HG02870 (cell line): ENCODE results near the gene GLYATL3.

Experiments
- ATAC-seq: cut with Tn5 transposase; IDR thresholded peaks from one replicate; pipeline ENCODE4 v1.9.1; 2021; ENCODE audit warnings: mild to moderate bottlenecking, moderate library complexity; ENCODE audit not compliant: unreplicated experiment

GLYATL3 gene

DNA sequence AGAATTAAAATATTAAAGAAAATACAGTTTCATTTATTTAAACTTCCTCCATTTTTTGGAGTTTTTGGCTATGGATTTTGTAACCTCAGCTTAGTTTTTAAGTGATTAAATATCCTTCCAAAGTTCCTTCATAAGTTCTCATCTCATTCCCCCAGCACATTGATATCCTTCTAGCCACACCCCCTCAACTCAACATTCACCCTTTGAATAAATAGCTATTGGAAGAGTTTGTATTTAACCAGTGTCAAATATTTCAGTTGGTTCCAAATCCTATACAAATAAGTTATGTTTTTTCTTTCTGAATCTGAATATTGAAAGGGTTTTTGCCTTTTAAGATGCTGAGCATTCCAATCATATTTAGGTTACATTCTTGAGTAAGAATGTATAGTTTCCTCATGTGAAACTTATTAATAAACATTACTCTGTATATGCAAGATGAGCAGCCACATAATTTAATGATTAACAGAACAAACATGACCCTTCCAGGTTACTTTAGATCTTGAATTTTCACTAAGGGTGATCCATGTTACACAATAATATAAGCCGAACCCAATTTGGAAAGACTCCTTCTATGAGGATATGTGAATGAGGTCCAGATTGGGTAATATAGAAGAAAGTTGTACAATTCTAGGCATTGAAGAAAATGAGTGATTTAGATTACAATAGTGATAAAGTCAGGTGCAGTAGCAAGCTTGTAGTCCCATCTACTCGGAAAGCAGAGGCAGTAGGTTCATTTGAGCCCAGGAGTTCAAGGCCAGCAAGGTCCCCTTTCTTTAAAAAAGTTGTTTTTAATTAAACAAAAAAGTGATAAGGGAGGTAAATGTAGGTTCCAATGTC is 13.6 kb downstream of the GLYATL3 start:
- ATAC-seq = no peak

DNA sequence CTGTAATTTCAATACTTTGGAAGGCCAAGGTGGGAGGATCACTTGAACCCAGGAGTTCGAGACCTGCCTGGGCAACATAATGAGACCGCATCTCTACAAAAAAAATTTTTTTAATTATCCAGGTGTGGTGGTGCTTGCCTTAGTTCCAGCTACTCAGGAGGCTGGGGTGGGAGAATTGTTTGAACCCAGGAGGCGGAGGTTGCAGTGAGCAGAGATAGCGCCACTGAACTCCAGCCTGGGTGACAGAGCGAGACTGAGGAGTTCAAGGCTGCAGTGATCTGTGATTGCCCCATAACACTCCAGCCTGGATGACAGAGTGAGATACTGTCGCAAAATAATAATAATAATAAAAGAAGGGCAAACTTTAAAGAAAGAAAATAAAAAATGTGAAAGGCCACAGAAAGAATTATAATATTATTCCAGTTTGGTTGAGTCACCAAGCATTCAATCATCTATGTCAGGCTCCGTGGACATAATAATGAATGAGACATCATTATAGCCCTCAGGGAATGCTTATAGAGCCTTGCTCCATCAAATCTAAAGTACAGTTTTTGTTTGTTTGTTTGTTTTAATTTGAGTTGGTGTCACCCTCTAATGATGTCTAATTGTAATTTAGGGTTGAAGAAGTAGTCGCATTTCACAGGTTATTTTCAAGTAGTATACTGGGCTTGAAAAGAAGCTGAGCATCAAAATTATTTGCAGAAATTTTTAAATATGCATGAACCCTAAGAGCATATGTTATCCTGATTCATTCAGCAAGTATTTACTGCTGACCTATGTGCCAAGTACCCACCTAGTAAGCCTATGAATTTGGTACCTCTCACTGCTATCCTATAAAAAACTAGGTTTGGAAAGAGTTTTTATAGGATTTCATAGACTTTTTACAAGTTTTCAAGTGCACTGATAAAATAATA is 15.1 kb downstream of the GLYATL3 start:
- ATAC-seq = no peak

DNA sequence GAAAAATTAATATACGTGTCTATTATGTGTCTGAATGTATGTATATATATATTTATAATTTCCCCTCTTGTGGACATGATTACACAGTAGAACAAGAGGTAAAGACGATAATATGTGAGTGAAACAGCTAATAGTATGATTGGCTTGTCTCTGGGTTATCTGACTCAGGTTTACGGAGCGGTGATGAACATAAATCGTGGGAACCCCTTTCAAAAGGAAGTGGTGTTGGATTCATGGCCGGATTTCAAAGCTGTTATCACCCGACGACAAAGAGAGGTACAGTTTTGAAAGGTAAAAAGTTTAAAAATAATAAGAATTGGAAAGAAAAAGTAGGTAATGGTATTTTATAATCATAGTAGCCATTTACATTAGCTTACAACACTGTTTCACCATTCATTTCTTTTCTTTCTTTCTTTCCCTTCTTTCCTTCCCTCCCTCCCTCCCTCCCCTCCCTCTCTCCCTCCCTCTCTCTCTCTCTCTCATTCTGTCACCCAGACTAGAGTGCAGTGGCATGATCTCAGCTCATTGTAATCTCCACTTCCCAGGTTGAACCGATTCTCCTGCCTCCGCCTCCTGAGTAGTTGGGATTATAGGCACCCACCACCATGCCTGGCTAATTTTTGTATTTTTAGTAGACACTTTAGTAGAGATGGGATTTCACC is 15.9 kb downstream of the GLYATL3 start:
- ATAC-seq = no peak

DNA sequence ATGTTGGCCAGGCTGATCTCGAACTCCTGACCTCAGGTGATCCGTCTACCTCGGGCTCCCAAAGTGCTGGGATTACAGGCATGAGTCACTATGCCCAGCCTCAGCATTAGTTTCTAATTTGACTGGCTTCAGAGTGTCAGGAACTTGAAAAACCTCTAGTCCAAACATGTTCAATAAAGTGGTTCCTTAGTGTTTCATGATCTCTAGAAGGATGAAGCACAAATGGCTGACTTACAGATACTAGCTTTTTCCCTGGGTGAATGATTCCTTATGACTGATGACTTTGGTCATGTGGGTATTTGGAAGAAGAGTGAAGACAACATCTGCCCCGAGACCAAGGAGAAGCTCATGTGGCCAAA is 16.4 kb downstream of the GLYATL3 start:
- ATAC-seq = no peak

DNA sequence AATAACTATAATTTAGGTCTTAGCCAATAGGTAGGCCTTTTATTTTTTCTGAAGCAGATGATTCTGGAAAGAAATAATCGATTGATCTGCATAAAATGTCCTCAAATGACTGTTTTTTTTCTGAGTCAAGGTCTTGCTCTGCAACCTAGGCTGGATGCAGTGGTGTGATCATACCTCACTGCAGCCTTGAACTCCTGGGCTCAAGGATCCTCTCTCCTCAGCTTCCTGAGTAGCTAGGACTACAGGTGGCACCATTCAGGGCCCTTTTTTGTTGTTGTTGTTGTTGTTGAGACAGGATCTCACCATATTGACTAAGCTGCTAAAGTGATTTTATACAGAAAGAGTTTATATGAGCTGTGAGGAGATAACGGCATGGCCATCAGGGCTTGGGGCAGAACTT is 18.2 kb downstream of the GLYATL3 start:
- no peak for ATAC-seq

DNA sequence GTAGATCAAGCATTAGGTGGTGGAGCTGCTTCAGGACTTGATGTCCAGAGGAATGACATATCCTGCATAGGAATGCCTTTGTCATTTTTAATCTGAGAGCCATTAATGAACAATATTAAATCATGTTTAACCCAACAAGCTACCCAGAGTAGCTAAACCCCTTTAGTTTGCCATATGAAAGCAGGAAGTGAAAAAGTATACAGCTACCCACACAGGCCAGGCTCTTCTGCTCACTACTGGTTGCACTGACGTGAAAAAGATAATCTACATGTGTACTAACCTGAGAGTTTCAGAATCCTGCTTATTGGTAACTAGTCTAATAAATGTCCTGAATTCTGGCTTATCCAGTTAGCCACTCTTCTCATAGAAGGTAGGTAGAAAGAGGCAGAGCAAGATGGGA is 19.9 kb downstream of the GLYATL3 start:
- peak; percentile 94 for ATAC-seq

DNA sequence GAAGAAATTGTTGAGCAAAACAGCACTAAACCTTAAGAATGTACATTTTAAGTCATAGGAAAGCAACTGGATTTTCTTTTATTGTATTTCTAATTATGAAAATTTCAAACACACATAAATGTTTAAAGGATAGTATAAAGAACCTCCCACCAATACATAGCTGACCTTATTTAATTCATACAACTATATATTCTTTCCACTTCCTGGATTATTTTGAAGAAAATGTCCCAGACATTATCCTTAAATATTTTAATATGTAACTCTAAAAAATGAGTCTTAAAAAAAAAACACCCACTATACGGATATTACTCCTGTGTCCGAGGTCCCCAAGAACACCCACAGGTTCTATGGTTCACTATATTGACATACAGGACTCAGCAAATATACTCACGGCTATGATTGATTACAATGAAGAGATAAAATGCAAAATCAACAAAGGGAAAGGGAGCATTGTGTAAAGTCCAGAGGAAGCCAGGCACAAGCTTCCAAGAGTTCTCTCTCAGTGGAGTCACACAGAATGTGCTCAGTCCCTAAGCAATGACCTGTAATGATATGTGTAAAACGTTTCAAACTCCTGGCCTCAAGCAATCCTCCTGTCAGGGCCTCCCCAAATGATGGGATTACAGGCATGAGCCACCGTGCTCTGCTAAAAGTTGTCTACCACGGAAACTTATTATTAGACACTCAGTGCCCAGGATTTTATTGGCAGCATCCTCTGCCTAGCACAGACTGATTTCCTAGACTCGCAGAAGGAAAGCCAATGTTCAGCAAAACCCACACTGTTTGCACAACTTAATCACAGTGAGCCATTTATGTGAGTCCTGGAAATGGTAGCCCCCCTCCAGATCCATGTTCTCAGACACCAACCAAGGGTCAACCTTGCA is 23.2 kb downstream of the GLYATL3 start:
- no peak for ATAC-seq

DNA sequence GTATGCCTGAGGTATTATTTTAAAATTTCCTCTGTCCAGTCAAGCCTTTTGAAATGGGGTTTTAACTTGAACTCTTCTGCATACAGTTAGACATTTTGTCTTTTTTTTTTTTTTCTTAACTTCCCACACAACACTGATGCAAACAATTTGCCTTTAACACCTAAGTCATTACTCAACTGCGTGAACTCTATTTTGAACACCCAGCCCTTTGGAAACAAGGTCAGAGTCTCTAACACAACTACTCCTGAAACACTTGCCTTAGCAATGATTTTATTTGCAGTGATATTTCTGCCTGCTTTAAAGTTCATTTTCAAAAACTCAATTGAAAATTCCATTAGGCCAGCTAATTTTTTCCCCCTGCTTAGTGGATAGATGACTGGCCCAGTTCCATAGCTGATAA is 24.2 kb downstream of the GLYATL3 start:
- no peak for ATAC-seq

DNA sequence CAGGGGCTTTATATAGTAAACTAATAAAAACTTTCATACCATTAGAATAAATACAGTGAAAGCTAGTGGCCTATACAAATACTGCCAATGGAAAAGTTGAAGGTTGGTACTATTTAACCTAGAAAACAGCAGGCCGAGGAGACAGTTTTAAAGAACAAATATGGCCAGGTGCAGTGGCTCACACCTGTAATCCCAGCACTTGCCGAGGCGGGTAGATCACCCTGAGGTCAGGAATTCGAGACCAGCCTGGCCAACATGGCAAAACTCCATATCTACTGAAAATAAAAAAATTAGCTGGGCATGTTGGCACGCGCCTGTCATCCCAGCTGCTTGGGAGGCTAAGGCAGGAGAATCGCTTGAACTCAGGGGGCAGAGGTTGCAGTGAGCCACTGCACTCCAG is 24.8 kb downstream of the GLYATL3 start:
- no peak for ATAC-seq

DNA sequence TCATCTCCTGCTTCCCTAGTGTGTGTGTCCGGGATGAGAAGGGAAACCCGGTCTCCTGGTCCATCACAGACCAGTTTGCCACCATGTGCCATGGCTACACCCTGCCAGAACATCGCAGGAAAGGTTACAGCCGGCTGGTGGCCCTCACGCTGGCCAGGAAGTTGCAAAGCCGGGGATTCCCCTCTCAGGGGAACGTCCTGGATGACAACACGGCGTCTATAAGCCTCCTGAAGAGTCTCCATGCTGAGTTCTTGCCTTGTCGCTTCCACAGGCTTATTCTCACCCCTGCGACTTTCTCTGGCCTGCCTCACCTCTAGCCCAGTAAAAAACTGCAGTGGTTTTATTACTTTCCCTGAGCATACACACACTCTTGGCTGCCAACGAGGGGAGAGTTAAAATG is 26.9 kb downstream of the GLYATL3 start:
- no peak for ATAC-seq

DNA sequence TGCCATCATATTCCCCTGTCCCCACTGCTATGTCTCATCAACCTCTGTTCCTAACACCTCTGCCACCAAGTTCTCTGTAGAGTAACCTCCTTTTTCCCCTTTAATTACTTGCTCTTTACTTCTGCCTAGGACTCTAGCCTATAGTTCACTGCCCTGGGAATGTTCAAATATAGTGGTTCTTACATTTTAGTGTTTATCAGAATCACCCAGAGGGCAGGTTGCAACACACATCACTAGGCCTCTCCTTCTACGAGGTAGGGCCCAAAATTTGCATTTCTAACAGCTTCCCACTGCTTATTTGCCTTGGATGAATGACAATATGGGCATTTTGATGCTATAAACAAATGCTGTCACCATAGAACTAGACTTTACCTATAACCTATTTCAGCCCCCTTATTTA is 27.6 kb downstream of the GLYATL3 start:
- ATAC-seq = no peak

DNA sequence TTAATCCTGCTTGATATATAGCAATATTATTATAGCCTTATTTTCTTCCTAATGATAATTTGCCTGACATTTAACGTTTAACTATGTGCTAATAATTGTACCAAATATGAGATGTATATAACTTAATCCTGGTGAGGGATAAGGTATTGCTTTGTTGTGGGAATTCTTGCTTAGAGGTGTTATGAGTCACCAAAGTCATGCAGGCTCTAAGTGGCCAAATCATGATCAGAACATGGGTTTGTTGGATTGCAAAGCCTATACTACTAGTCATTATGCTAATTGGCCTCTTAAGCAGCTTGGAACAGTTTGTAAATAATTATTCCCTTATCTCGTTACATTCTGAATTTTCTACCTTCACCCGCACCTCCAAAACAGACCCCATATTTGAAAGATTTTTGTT is 28.8 kb downstream of the GLYATL3 start:
- no peak for ATAC-seq

DNA sequence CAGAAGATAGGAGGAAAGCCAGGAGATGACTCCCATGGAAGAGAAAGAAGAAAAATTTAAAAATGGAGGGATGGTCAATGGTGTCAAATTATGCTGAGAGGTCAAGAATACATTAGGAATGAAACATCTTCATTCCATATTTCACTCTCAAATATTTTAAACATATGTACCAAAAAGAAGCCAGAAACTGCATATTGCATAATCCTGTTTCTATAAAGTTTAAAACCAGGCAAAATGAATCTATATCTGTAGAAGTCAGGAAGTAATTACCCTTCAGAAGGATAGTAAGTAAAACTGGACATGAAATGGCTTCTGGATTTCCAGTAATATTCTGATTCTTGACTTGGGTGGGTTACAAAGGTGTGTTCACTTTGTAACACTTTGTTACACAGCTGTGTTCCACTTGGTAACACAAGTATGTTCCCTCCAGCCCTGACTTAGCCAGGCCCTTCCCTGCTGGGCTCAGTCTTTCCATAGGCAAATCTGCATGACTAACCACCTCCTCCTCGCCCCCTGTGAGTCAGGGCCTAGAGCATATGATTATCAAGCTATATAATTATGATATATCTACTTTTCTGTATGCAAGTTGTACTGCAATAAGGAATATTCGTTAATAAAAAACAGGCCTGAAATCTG is 30.5 kb downstream of the GLYATL3 start:
- no peak for ATAC-seq

DNA sequence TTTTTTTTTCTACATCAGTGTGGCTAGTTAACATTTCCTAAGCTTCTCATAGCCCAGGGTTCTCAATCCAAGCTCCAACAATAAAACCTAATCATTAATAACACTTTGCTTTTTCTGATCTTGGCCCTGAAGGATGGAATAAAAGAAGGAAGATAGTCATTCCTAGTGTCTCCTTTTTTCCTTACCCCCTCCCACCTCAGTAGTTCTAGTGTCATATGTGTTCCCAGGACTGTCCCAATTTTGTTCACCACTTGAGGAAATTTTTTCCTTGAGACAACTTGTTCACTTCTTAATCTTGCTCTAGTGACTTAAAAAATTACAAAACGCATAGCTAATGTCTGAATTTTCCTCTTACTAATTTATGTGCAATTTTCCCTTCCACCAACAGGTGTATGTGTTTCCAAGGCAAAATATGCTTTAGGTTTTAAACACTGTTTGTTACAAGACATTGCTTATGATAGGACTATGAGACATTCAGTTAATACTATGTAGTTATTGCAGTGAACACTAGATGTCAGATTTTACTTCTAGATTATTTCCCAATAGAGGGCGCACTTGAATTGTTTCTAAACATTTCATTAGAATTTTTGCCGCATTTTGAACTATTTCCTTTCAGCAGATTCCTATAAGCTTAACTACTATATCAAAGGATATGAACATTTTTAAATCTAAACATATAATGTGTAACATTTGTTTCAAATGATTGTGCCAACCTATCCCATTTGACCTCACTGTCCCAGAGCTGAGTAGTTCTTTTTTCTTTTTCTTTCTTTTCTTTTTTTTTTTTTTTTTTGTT is 32.2 kb downstream of the GLYATL3 start:
- ATAC-seq = peak; percentile 94

DNA sequence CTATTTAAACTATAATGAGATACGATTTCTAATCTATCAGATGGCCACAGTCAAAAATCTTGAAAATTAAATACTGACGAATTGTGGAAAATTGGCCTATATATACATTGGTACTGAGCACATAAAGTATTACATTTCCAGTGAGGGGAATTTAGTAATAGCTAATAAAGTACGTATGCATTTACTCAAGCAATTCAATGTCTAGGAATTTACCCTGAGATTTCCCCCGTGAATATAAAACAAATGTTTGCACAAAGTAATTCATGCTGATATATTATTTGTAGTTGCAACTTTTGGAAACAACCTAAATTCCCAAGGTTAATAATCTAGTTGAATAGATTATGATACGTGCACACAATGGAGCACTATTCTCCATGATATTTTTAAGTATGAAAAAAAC is 36.1 kb downstream of the GLYATL3 start:
- no peak for ATAC-seq

DNA sequence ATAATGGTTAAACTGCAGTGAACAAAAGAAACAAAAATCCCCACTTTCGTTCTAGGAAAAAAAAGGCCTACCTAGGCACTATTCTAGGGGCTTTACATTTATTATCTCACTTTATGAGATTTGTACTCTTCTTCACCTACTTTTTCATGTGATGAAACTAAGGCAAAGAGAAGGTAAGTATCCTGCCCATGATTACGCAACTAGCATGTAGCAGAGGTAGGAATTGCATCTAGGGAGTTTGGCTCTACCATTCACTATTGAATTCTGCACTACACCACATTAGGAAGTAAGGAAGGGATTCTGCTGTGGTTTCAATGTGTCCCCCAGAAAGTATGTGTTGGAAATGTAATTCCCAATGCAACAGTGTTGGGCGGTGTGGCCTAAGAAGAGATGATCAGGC is 39.4 kb downstream of the GLYATL3 start:
- no peak for ATAC-seq

DNA sequence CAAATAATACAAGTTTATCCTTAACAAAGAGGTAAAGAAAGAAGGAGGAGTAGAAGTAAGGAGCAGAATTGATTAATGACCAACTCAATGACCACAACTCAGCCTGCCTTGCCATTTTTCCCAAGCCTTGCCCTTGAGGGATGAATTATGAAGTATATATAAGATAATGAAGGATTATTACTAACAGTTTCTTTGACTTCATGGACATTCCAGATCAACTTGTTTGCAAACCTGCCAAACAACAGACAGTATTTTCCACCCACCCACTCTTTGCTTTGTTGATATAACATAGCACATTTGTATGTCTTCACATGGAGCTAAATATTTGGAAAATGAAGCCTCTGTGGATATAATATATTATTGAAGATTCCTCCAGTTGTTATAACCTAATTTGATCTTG is 40.9 kb downstream of the GLYATL3 start:
- no peak for ATAC-seq

DNA sequence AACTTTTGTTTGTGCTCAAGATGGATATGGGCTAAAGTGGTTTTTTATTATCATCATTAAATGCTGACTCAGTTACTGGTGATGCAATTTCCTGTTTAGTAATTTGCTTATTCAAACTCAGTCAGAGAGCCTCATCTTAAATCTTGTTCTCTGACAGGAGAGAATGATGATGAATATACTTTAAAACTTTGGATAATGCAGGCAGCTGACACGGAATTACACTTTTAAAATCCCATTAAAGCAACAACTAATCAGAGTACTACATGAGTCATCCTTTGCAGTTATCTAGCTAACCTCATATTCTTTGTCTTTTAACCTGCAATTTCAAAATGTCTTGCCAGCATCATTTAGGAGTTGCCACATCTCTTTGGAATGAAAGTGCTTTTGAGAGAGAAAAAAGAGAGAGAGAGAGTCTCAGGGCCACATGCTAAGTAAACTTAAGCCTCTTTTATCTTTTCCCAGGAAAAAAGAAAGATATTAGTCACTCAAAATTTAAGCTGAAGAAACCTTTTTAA is 41.5 kb downstream of the GLYATL3 start:
- ATAC-seq = no peak

DNA sequence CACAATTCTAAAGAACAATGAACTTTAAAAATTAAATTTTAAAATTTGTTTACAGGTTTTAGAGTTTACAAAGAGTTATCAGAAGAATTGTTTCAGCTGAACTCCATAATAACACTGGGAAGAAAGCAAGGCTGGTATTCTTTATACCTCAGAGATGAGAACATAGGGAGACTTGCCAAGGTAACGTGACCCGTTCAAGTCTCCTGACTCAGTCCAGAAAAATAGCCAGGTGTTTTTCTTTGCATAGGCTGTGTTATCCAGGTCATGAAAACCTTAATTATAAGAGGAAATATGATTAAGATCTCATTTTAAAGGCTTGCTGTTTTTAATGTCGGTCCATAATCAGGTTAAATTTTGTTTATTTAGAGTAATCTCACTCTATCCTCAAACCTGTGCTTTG is 42.2 kb downstream of the GLYATL3 start:
- no peak for ATAC-seq
